ENCODE measurements around the gene R3HCC1L.

Gene R3HCC1L

DNA sequence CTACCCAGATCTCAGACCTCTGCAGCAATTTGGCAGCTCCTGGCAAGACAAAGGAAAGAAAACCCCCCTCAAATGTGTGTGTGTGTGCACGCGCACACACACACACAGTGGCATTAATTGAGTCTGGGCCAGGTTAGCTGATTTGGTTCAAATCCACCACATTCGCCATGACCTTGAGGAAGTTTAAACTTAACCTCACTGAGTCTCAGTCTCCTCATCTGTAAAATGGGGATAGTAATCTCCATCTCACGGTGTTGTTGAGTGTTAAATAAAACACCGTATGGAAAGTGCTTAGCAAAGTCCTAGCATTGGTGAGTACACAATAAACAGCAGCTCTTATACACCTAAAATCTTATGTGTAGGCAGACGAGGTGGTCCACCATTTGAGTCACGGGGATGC, 128.6 kb downstream of the R3HCC1L start:
- Histone ChIP-seq H3K9me2 (replicated peaks; ENCODE audit: control insufficient read depth, low read length) (no peaks in the 10 kb centered on the region), H3K4me3 (ENCODE audit: low read length) (no peak overlapping the region), H3F3A (ENCODE audit: control insufficient read depth, insufficient read depth) (no peaks in the 10 kb centered on the region), H4K20me1 (ENCODE audit: control insufficient read depth, insufficient read depth, low read depth, low read length) (0 out of 2 replicates have a peak, but pooled peaks cover 4% of the 10 kb centered on the region), H3K4me1 (ENCODE audit: control insufficient read depth, low read length) (peaks cover 4% of the 10 kb centered on the region; the same call in 1 of the 2 replicates), H3K4me2 (ENCODE audit: low read length) (no peak overlapping the region), H3K79me2 (ENCODE audit: control insufficient read depth, low read length) (no peaks in the 10 kb centered on the region), H3K27ac (ENCODE audit: low read depth, low read length) (no peak overlapping the region), H3K36me3 (ENCODE audit: control insufficient read depth, low read length) (no peaks in the 10 kb centered on the region), H3K27me3 (ENCODE audit: control insufficient read depth, low read length) (peaks cover 18% of the 10 kb centered on the region), H3K9me3 (ENCODE audit: control insufficient read depth, insufficient read depth, low read length) (no peaks in the 10 kb centered on the region)
- TF ChIP-seq, protein P1, sequence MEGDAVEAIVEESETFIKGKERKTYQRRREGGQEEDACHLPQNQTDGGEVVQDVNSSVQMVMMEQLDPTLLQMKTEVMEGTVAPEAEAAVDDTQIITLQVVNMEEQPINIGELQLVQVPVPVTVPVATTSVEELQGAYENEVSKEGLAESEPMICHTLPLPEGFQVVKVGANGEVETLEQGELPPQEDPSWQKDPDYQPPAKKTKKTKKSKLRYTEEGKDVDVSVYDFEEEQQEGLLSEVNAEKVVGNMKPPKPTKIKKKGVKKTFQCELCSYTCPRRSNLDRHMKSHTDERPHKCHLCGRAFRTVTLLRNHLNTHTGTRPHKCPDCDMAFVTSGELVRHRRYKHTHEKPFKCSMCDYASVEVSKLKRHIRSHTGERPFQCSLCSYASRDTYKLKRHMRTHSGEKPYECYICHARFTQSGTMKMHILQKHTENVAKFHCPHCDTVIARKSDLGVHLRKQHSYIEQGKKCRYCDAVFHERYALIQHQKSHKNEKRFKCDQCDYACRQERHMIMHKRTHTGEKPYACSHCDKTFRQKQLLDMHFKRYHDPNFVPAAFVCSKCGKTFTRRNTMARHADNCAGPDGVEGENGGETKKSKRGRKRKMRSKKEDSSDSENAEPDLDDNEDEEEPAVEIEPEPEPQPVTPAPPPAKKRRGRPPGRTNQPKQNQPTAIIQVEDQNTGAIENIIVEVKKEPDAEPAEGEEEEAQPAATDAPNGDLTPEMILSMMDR (IDR thresholded peaks at IDR 0.05; ENCODE audit: low read depth, low read length, poor library complexity, severe bottlenecking), result no peak
- TF ChIP-seq EZH2phosphoT487 (IDR thresholded peaks at IDR 0.05; ENCODE audit: borderline replicate concordance, low read length), result no peak

DNA sequence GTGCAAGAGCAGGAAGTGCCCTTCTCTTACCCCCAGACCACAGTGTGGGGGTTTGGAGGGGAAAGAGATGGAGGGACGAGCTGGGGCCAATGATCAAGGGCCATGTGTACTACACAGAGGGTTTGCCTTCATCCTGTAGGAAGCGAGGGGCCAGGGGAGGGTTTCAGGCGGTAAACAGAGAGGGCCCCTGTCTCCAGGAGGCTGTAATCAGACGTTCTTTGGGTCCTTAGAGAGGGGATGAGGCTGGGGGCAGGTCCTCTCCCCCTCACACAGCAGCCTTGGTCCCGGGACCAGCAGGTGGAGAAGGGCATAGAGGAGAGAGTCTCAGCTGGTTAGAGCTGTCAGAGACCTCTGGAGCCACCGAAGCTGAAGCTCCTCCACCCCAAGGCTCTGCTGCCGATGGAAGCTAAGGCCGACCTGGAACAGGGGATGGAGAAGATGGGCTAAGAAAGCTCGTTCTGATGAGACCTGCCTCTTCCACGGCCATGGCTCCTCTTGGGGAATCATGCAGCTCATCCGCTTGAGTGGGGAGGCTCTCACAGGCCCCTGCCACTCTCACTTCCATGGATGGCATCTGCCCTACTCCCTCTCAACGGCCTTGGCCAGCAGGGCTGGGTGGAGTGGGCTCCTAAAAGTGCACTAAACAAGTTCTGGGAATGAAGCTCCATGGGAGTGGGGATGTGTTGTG, 130.1 kb downstream of the R3HCC1L start:
- Histone ChIP-seq H3F3A (ENCODE audit: control insufficient read depth, insufficient read depth) (no peaks in the 10 kb centered on the region), H3K9me3 (ENCODE audit: control insufficient read depth, insufficient read depth, low read length) (no peaks in the 10 kb centered on the region), H3K4me3 (ENCODE audit: low read length) (no peak overlapping the region), H4K20me1 (ENCODE audit: control insufficient read depth, insufficient read depth, low read depth, low read length) (0 out of 2 replicates have a peak, but pooled peaks cover 4% of the 10 kb centered on the region), H3K4me2 (ENCODE audit: low read length) (no peak overlapping the region), H3K4me1 (ENCODE audit: control insufficient read depth, low read length) (peaks cover 8% of the 10 kb centered on the region), H3K36me3 (ENCODE audit: control insufficient read depth, low read length) (no peaks in the 10 kb centered on the region), H3K9me2 (replicated peaks; ENCODE audit: control insufficient read depth, low read length) (no peaks in the 10 kb centered on the region), H3K27ac (ENCODE audit: low read depth, low read length) (no peak overlapping the region), H3K27me3 (ENCODE audit: control insufficient read depth, low read length) (peaks cover 30% of the 10 kb centered on the region), H3K79me2 (ENCODE audit: control insufficient read depth, low read length) (no peaks in the 10 kb centered on the region)
- TF ChIP-seq EZH2phosphoT487 (IDR thresholded peaks at IDR 0.05; ENCODE audit: borderline replicate concordance, low read length), result no peak
- TF ChIP-seq, protein P1 (IDR thresholded peaks at IDR 0.05; ENCODE audit: low read depth, low read length, poor library complexity, severe bottlenecking), result no peak

GRCh38 chr10:98265403-98266378, 131.2 kb downstream of the R3HCC1L start:
- Histone ChIP-seq H3K4me2 (ENCODE audit: low read length) (no peak overlapping the region), H3K36me3 (ENCODE audit: control insufficient read depth, low read length) (no peaks in the 10 kb centered on the region), H3K27ac (ENCODE audit: low read depth, low read length) (no peak overlapping the region), H3K4me3 (ENCODE audit: low read length) (no peak overlapping the region), H3K79me2 (ENCODE audit: control insufficient read depth, low read length) (no peaks in the 10 kb centered on the region), H3F3A (ENCODE audit: control insufficient read depth, insufficient read depth) (no peaks in the 10 kb centered on the region), H4K20me1 (ENCODE audit: control insufficient read depth, insufficient read depth, low read depth, low read length) (0 out of 2 replicates have a peak, but pooled peaks cover 4% of the 10 kb centered on the region), H3K27me3 (ENCODE audit: control insufficient read depth, low read length) (peaks cover 40% of the 10 kb centered on the region), H3K9me3 (ENCODE audit: control insufficient read depth, insufficient read depth, low read length) (no peaks in the 10 kb centered on the region), H3K4me1 (ENCODE audit: control insufficient read depth, low read length) (peaks cover 8% of the 10 kb centered on the region), H3K9me2 (replicated peaks; ENCODE audit: control insufficient read depth, low read length) (no peaks in the 10 kb centered on the region)
- TF ChIP-seq, protein P1 (IDR thresholded peaks at IDR 0.05; ENCODE audit: low read depth, low read length, poor library complexity, severe bottlenecking), result no peak
- TF ChIP-seq EZH2phosphoT487 (IDR thresholded peaks at IDR 0.05; ENCODE audit: borderline replicate concordance, low read length), result no peak

Measured in DOHH2 (cell line).